H1 (cell line): Measurements from ENCODE around the gene TMEM183A.

Source experiments
- HDAC6 ChIP-seq: IDR thresholded peaks from one replicate; pipeline ENCODE4 v1.7.1; 2012; ENCODE audit warnings: low read depth, mild to moderate bottlenecking, inconsistent platforms, low read length, moderate library complexity
- POLR2AphosphoS5 ChIP-seq: IDR thresholded peaks from 2 replicates; pipeline ENCODE4 v1.6.1; 2011; ENCODE audit warnings: low read depth, low read length
- SIN3A ChIP-seq, 2 experiments: IDR thresholded peaks in 1 of 2; conservative IDR thresholded peaks in 1 of 2; 2 replicates each; pipeline ENCODE4 v1.6.1; 2011 to 2012; ENCODE audit warnings: low read length in 2 of 2, improper control_type of control experiment in 1 of 2, low read depth in 1 of 2, mild to moderate bottlenecking in 1 of 2
- TF ChIP-seq, protein P1 (sequence below), 3 experiments: IDR thresholded peaks; 1 replicate in 2 of 3; 2 replicates in 1 of 3; pipeline versions ENCODE4 v1.5.1 to v1.6.1; 2011; ENCODE audit warnings: low read length in 3 of 3, mild to moderate bottlenecking in 3 of 3, inconsistent platforms in 2 of 3, low read depth in 1 of 3, moderate library complexity in 1 of 3; ENCODE audit not compliant: insufficient read depth in 1 of 3; ENCODE audit errors: control extremely low read depth in 1 of 3

- no peak for TF ChIP-seq POLR2AphosphoS5
- TF ChIP-seq, protein P1, sequence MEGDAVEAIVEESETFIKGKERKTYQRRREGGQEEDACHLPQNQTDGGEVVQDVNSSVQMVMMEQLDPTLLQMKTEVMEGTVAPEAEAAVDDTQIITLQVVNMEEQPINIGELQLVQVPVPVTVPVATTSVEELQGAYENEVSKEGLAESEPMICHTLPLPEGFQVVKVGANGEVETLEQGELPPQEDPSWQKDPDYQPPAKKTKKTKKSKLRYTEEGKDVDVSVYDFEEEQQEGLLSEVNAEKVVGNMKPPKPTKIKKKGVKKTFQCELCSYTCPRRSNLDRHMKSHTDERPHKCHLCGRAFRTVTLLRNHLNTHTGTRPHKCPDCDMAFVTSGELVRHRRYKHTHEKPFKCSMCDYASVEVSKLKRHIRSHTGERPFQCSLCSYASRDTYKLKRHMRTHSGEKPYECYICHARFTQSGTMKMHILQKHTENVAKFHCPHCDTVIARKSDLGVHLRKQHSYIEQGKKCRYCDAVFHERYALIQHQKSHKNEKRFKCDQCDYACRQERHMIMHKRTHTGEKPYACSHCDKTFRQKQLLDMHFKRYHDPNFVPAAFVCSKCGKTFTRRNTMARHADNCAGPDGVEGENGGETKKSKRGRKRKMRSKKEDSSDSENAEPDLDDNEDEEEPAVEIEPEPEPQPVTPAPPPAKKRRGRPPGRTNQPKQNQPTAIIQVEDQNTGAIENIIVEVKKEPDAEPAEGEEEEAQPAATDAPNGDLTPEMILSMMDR (IDR thresholded peaks at IDR 0.05; ENCODE audit: control extremely low read depth in 1 of 3, insufficient read depth in 1 of 3, low read depth in 1 of 3, low read length in 3 of 3): no peak
- no peak for TF ChIP-seq SIN3A (conservative IDR thresholded peaks at IDR 0.05 in 1 of 2, IDR thresholded peaks at IDR 0.05 in 1 of 2; ENCODE audit: low read depth in 1 of 2, low read length in 2 of 2)
- no peak for TF ChIP-seq HDAC6
Measured at GRCh38 chr1:203069030-203069747, 62.0 kb downstream of the TMEM183A start.
